GM10266 (cell line): ENCODE measurements around the gene COL5A1.

ENCODE experiments used
- DNase-seq: peaks from one replicate; pipeline ENCODE4 v3.0.0; 2012; ENCODE audit errors: extremely low spot score
- TF ChIP-seq, protein P1 (sequence below): IDR thresholded peaks from 2 replicates; pipeline ENCODE4 v1.5.1; 2012; ENCODE audit warnings: mild to moderate bottlenecking, low read depth; ENCODE audit not compliant: control insufficient read depth, insufficient read depth; ENCODE audit errors: missing control alignments

The COL5A1 gene

GRCh38 chr9:134670042-134670525 lies 28.5 kb downstream of the COL5A1 start:
- TF ChIP-seq, protein P1, sequence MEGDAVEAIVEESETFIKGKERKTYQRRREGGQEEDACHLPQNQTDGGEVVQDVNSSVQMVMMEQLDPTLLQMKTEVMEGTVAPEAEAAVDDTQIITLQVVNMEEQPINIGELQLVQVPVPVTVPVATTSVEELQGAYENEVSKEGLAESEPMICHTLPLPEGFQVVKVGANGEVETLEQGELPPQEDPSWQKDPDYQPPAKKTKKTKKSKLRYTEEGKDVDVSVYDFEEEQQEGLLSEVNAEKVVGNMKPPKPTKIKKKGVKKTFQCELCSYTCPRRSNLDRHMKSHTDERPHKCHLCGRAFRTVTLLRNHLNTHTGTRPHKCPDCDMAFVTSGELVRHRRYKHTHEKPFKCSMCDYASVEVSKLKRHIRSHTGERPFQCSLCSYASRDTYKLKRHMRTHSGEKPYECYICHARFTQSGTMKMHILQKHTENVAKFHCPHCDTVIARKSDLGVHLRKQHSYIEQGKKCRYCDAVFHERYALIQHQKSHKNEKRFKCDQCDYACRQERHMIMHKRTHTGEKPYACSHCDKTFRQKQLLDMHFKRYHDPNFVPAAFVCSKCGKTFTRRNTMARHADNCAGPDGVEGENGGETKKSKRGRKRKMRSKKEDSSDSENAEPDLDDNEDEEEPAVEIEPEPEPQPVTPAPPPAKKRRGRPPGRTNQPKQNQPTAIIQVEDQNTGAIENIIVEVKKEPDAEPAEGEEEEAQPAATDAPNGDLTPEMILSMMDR, result no peak
- no peak for DNase-seq

GRCh38 chr9:134670851-134671281 lies 29.3 kb downstream of the COL5A1 start:
- TF ChIP-seq, protein P1, result no peak
- DNase-seq, result no peak

DNA sequence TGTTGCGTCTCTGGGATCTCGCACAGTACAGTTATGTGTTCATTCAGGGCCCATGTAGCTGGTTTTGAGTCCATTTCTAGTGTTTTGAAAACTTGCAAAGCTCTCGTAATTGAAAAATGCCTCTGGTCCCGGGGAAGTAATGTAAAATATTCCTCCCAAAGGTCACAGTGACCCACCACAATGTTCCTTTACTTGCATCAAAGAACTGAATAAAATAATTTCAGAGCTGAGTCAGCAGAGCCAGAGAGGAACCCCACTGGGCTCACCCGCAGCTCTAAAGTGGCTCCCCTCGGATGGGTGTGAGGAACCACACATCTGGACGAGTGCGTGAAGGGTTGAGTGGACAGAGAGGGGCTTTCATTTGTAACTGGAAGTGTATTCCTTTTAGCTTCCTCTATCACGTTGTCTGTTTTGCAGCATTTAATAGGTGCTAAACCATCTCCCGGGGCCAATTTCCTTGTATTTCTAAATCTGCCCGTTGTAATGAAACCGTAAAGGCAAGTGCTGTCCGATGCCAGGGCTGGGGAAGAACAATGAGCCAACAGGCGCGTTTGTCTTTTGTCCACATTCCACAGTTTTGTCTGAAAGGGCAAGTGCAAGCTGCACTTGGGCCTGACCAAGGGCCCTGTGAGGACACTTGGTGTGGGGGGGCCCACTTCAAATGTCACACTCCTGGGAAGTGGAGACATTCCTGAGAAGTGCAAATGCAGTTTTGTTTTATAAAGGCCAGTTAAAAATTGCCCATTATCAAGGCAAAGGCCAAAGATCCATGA lies 29.9 kb downstream of the COL5A1 start:
- TF ChIP-seq, protein P1, result no peak
- no peak for DNase-seq

GRCh38 chr9:134676361-134676760 lies 34.8 kb downstream of the COL5A1 start:
- DNase-seq, result no peak
- TF ChIP-seq, protein P1, result no peak

DNA sequence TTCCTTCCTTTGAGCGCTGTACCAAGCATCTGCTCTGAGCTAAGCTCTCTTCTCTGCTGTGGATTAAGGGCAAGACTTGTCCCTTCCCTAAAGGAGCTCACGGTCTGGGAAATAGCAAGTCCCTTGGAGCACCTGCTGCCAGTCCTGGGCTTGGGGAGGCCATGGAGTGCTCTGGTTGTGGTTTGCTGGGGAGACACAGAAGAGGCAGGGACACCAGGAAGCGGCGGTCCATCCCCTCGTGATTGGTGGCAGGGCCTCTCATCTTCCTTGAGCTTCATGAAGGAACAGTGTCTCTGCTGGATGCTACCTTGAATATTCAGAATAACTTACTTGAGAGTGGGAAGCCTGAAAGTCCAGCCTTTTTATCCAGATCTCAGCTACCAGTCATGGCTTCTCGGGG lies 35.3 kb downstream of the COL5A1 start:
- DNase-seq, result no peak
- TF ChIP-seq, protein P1, result no peak

- TF ChIP-seq, protein P1, result no peak
- no peak for DNase-seq
Measured at GRCh38 chr9:134677743-134678142, 36.1 kb downstream of the COL5A1 start.

GRCh38 chr9:134678206-134678605 lies 36.6 kb downstream of the COL5A1 start:
- TF ChIP-seq, protein P1, result no peak
- no peak for DNase-seq
